PC-9 (cell line): Measurements from ENCODE around the gene PANK3.

ENCODE experiments used
- CTCF ChIP-seq: fragments of 200-600 bp; sonication (generic); conservative IDR thresholded peaks from 2 replicates; pipeline ENCODE4 v1.6.1; 2017; ENCODE audit warnings: mixed run types, antibody characterized with exemption, mild to moderate bottlenecking, moderate library complexity
- EZH2 ChIP-seq: fragments of 200-600 bp; sonication (generic); IDR thresholded peaks from 2 replicates; pipeline ENCODE4 v1.8.0; 2017; ENCODE audit warnings: antibody characterized with exemption, low read depth

- TF ChIP-seq CTCF: no peak
- no peak for TF ChIP-seq EZH2
These were observed 27.4 kb upstream of the PANK3 start for GRCh38 chr5:168606562-168606961.
